CMK (cell line): ENCODE data around the gene ZBTB43.

ENCODE experiments used
- DNase-seq: peaks from one replicate; pipeline ENCODE4 v3.0.0-alpha.2; 2010; ENCODE audit warnings: low read depth

Gene ZBTB43

DNA sequence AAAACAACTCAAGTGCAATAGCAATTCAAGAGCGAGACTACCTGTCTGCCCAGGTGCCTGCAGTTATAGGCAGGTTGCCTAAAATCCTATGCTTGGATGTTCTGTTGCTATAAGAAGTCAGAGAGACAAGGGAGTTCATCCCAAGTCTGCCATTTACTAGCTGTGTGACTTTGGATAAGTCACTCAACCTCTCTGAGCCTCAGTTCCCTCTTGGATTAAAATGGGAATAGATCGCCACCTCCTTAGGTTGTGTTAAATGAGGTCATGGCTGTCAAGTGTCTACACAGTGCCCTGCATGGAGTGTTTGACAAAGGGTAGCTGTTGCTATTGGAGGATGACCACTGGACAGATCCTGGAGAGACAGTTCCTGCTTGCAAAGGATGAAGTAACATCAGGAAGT, 54.3 kb downstream of the ZBTB43 start:
- no peak for DNase-seq

DNA sequence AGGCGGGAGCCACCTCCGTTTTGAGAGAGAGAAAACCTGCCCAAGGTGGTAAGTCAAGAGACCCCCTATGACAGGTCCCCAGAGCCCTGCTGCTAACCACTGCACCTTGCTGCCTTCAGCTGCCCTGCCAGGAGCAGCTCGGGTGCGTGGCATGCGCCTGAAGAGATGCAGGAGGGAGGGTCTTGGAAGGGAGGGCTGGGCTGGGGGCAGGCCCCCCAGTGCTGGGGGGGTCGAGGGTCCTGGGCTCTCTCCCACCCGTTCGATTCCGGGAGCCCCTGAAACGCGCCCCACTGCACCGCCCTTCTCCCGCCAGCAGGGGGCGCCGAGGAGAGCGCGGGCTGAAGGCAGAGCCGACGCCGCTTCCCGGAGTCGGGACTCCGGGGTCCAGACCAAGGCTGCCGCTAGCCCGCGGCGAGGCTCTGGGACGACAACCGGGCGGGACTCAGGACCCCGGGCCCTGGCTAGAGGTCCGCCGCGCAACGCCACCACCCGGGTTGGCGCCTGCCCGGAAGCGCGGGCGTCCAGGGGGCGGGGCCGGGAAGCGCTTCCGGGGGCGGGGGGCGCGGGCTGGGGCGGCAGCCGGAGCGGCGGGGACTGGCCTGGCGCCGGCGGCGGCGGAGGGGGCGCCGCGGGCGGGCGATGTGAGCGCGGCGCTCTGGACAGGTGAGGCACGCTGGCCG, 55.4 kb downstream of the ZBTB43 start, which contains the start of gene ZBTB34:
ZBTB34 (plus strand) TSS at position 563 of the 680 bp plus-strand sequence. CDS start 18,761 bp downstream, outside the sequence.
- peak; percentile 71 for DNase-seq

DNA sequence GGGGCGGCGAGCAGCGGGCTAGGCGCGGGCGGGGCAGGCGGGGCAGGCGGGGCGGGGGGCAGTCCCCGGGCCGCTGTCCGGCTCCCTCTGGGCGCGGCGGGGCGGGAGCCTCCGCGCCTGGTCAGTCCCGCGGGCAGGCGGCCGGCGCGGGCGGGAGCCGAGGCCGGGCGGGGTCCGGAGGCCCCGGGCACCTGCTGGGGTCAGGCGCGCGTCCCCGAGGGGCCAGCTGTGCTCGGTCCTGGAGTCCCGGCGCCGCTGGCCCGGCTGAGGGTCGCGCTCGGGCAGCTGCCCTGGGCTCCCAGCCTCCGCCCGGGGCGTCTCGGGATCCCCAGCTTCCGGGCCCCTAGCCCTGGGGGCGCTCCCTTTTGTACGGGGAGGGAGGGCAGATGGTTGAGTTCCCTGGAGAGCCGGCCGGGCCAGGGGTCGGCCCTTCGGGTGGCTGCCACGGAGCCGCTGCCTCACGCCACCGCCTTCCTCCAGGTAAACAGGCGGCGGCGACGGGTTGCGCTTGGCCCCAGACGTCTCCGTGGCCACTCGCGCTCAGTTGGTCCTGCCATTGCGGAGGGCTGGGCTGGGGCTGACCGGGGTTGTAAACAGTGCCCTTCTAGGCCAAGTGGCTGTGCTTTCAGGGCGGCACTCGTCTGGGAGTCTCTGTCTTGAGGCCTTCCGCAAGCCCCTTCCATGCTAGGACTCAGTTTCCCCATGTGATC, 56.1 kb downstream of the ZBTB43 start:
- DNase-seq, result no peak

DNA sequence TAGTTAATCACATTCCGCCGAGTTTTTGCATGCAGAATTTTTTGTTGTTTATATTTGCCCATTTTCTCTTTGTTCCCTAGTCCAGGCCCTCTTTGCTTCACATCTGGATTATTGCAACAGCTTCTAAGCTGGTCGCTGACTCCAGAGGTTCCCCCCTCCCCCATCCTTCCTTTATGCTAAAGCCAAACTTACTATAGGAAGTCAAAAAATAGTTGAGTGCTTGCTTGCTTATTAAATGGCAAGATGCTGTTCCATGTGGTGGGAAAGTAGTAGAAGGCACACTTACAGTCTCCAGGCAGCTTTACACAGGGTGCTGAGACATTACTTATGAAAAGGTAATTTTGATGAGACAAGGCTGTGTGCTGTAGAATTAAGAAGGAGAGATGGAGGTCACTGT, 56.9 kb downstream of the ZBTB43 start:
- no peak for DNase-seq

DNA sequence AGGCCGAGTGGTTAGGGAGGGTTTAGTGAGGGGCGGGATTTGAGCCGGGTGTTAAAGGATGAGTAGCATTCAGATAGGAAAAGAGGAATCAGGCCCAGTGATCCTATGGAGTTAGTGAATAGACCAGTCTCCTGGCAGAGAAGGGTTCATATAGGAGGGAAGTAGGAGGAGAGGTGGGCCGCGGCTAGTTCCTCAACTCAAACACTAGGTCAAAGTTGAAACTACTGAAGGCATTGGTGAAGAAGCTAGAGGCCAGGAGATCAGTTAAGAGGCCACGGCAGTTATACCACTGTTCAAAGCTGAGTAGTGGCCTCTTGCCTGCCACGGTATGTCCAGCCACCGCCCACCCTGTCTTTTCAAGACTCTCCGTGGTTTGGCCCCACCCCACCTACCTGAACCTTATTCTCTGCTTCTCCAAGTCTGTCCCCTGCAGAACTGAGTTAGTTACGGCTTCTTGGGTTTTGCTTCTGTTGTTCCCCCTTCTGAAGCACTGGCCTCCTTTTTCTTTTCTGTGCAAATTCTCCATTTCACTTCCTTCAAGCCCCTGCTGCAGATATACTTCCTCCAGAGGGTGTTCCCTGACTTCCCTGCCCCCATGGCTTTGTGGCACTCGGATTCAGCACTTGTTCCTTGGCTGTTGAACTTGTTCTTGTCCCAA, 57.4 kb downstream of the ZBTB43 start:
- DNase-seq, result no peak

DNA sequence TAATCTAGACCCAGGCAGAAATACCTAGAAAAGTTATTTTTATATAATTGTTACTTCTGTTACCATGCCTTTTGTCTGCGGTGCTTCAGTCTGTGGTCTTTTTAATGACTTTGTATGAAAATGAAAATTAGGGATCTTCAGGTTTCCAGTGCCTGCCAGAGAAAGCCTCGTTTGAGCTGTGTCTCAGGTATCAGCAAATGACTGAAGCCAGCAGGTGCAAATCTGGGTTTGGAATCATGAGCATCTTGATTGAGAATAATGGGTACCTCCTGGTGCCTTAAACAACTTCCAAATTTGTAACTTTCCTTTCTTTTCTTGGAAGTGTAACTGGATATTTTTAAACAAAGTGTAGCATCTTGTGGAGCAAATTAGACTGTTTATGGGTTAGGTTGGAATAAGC, 59.9 kb downstream of the ZBTB43 start:
- no peak for DNase-seq

DNA sequence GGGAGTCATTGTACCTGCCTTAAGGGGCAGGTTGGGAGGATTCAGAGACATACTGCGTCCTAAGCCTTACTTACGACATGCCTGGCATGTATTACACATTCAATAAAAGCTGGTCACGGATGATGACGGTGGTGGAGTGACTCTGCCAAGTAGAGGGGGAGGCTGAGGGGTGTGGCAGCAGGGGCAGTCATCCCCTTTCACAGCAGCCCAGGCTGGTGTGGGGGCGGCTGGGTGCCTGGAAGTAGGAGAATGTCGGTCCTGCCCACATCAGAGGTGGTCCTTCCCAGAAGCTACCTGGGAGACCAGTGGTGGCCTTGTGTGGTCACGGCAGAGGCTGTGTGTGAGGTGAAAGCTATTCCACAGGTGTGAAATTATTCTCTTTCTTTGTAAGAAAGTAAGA, 64.5 kb downstream of the ZBTB43 start:
- DNase-seq, result no peak

DNA sequence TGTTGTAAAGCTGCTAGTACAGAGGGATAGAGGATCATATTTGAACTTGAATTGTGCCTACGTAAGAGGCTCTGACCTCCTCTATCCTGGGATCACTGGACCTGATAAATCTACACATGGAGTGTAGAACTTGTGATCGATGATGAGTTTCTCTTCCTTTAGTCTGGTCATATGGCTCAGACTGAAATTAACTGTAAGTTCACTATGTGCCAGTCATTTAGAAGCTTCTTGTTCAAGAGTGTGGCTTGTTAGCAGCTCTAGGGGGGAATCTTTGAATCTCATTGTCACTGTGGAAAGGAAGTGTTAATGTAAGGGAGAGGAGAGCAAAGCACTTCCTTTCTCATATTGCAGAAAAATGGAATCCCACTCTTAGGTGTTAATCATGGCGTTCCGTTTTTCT, 67.7 kb downstream of the ZBTB43 start:
- no peak for DNase-seq

DNA sequence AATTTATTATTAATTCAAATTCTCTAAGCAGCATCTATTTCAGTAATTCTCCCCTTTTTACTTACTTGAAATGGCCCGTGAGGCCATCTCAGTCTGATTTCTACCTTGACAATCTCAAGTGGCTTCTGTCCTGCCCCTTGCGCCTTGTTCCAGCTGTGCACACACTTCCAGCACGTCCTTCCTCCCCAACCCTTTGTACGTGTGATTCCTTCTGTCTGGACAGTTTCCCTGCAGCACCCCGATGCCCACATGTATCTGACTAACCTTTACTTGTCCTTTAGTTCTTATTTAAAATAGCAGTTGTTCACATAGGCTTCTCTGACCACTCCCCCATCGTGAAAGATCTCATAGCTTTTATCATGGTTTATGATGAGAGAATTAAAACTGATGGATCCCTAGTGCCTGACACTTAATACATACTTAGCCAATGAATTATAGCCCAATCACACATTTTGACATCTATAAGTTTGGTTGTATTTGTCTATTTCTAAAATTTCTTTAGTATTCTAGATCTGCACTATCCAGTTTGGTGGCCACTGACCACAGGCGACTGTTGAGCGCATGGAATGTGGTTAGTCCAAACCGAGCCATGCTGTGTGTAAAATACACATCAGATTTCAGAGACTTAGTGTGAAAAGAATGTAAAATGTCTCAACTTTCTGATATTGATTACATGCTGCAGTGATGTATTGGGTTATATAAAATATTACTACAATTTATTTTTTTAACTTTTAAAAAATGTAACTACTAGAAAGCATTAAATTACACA, 69.9 kb downstream of the ZBTB43 start:
- DNase-seq, result no peak

DNA sequence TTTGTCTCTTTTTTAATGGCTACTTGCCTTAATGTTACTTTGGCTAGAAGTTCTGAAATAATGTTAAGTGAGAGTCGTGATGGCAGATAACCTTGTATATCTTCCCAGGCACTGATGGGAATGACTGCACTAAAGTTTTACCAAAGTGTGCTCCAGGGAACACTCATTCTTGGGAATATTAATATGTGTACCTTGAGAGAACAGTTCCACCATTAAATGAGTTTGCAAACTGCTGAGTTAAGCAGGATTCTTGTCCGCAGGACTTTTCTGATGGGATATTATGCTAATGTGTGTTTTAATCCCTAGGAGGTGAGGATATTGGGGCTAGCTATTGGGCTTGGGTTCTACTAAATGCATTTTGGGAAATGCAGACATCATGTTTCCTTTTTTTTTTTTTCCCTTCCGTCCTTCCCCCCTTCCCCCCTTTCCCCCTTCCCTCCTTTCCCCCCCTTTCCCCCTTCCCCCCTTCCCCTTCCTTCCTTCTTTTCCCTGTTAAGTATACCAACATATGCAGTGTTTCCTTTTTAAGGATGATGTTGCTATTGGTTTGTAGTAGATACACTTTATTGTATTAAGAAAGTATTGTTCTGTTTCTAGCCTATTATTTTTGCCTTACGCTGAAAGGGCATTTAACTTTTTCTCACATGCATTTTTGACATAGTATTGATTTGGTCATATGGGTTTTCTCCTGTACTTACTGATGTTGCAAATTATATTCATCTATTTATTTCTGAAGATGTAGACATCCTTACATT, 71.1 kb downstream of the ZBTB43 start:
- DNase-seq, result no peak

DNA sequence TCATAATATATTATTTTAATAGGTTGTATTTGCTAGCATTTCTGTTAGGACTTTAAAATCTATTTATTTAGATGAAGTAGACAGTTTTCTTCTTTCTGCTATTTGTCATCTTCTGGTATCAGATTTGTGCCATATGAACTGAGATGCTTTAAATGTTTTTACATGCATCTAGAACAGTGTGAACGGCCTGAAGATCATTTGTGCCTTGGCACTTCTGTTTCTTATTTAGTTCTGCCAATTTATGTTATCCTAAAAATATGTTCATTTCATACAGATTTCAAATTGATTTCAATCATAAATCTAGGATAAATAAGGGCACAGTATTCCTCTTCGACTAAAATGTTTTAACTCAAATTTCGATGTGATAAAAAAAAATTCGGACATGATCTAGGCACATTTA, 71.7 kb downstream of the ZBTB43 start:
- no peak for DNase-seq

DNA sequence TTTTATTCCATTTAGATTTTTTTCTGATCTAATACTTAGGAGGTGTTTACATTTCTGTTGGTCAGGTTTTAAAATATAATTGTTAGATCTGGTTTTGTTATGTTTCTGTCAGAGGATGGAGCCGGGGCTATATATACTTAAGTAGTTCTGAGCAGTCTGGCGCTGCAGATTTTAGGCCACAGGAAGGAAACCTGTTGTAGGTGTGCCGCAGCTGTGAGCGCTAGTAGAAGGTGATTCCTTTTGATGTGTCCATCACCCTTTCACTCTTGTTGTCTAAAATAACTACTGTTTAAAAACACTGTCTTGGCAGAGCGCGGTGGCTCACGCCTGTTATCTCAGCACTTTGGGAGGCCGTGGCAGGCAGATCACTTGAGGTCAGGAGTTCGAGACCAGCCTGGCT, 72.6 kb downstream of the ZBTB43 start:
- DNase-seq, result no peak

DNA sequence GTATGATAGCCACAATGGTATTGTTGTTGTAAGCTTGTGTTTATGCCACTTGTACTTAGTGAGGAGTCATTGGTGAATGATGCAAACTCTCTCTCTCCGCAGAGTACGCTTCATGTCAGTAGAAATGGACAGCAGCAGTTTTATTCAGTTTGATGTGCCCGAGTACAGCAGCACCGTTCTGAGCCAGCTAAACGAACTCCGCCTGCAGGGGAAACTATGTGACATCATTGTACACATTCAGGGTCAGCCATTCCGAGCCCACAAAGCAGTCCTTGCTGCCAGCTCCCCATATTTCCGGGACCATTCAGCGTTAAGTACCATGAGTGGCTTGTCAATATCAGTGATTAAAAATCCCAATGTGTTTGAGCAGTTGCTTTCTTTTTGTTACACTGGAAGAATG, 74.4 kb downstream of the ZBTB43 start:
- no peak for DNase-seq

DNA sequence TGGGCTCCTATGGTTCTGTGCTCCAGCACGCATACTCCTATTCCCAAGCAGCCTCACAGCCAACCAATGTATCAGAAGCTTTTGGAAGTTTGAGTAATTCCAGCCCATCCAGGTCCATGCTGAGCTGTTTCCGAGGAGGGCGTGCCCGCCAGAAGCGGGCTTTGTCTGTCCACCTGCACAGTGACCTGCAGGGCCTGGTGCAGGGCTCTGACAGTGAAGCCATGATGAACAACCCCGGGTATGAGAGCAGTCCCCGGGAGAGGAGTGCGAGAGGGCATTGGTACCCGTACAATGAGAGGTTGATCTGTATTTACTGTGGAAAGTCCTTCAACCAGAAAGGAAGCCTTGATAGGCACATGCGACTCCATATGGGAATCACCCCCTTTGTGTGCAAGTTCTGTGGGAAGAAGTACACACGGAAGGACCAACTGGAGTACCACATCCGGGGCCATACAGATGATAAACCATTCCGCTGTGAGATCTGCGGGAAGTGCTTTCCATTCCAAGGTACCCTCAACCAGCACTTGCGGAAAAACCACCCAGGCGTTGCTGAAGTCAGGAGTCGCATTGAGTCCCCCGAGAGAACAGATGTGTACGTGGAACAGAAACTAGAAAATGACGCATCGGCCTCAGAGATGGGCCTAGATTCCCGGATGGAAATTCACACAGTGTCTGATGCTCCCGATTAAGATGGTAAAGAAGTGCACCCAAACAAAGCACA, 75.5 kb downstream of the ZBTB43 start:
- no peak for DNase-seq

DNA sequence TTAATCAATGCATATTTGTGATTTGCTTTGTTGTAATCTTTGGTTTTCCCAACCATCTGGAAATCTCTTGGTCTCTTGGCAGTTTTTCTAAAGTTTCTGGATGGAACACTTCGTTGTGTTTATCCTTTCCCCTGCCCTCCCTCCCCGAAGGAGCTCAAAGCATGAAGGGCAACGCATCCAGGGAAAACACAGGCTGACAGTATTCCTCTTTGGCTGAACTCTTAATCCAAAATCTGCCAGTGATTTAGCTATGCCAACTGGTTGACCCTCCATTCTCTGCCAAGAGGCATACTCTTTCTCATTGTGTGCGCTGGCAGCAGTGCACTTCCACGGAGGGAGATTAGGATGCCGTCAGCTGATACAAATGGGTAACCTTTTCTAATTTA, 76.1 kb downstream of the ZBTB43 start:
- no peak for DNase-seq

DNA sequence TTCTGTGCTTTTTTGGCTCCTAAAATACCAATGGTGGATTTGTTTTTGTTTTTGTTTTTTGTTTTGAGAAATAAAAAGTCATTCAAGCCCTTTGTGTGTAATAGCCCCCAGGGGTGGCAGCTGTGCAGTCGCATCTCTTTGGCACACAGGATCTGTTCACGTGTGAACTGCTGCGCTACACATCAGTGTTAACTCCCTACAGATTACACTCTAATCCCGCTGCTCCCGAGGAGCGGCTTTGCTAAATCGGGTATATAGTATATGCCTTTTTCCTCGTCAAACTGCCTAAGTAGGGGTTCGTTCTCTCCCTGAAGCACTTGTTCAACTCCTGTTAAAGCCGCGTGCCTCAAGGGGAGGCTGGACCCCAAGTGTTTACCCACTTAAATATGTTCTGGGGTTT, 77.9 kb downstream of the ZBTB43 start:
- DNase-seq, result no peak

DNA sequence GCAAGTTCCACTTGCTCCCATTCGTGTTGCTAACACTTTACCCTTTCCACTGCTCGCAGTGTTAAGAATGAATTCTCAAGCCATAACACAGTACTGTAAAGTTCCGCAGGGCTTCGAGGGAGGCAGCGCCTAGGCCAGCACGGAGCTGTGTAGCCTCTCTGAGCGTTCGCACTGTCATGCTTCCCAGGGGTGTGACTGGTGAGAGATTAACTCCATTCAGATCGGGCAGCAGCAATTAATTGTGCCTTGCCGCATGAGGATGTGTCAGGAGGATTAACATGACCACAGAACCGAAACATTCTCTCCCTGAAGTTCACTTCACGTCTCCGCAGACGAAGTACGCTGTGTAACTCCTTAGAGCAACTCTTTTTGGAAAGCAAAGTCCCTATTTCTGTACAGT, 78.8 kb downstream of the ZBTB43 start:
- no peak for DNase-seq

DNA sequence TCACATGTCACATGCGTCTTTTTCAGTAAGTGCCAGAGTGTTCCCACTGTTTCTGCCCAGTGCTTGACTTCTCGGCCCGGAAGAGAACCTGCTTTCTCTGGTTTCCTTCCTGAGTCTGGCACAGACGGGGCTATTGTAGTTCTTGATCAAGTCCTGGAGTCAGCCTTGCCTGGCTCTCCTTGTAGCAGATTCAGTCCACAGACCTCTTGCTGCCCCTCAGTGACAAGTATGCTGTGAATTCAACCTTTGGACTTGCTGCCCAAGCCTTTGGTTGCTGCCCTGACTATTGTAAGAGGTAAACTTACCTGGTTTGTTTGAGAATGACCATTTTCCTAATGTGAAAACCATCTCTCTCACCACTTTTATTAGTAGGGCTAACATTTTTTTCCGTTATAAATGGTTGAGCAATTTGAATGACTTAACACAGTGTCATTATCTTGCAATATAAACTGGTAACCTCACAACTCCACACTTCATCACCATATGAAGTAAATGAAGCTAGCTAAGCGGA, 80.3 kb downstream of the ZBTB43 start:
- no peak for DNase-seq

DNA sequence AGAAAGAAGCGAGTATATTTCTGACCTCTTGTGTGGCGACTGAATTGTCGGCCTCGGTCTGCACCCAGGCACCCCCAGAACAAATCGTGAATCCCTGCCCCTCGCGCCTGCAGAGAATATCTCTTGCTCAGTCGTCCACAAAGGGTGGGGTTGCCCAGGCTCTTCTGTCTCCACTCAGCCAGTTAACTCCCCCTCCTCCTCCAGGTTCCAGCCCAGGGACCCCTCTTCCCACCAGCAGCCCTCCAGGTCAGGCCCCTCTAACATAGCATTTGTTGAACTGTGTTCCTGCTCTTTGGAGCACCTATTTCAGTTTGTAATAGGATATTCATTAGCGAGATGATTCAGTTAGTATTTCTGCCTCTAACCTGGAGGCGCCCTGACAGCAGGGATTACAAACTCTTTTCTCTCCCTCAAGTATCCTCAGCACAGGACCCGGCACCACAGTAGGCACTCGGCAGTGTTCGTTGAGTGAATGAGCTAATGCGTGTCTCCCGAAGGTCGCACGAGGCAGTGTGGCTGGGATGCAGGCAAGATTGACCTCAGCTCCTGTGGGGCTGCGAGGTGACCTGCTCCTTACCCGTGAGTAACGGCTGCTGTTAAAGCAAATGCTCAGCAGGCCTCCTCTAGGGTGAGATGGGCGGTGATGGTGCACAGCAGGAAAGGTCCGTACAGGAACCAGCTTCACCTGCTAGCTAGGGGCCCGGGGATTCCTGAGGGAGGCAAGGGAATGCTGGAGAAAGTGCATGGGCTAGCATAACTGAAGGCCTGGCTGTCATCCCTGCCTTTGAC, 81.4 kb downstream of the ZBTB43 start:
- DNase-seq, result no peak

DNA sequence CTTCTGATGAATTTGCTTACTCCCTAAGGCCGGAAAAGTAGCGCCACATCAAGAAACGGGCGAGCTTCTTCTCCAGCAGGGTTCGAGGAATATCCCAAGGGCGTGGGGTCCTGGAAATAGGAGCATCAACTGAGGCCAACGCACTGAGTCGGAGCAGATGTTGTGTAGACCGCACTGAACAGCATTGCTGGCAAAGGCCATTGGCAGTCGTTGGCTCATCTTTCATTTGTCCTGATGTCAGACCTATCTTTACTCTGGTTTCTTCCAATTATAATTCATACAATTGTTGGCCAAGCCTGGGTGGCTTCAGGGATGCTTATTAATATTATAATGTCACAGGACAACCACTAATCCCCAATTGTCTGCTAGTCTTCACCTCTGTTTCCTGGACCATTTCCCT, 82.1 kb downstream of the ZBTB43 start:
- DNase-seq, result no peak
